GM21737 (cell line): ENCODE measurements around the gene OR4M1.
"Not testable (repeated sequence)": the region's sequence is repeated elsewhere in the genome, so short reads cannot be mapped to it uniquely, and the experiment has no call there.

Experiments used
- ATAC-seq: cut with Tn5 transposase; IDR thresholded peaks from one replicate; pipeline ENCODE4 v1.9.1; 2021; ENCODE audit warnings: mild to moderate bottlenecking, moderate library complexity; ENCODE audit not compliant: unreplicated experiment

OR4M1 gene

GRCh38 chr14:19773204-19773603 is at the start of gene OR4M1:
OR4M1 (plus strand) TSS chr14:19773504; CDS start chr14:19780323, 6,819 bp downstream.
- not testable (repeated sequence) for ATAC-seq

- ATAC-seq, result no peak
Measured at GRCh38 chr14:19729359-19729758, 43.9 kb upstream of the OR4M1 start.

- ATAC-seq, result no peak
Measured at GRCh38 chr14:19729763-19730162, 43.5 kb upstream of the OR4M1 start.

GRCh38 chr14:19733893-19734292 is 39.4 kb upstream of the OR4M1 start:
- ATAC-seq, result not testable (repeated sequence)

- no peak for ATAC-seq
Measured at GRCh38 chr14:19743256-19743655, 30.0 kb upstream of the OR4M1 start, which contains the start of gene OR4Q3. OR4Q3 (plus strand) TSS chr14:19743571.

- not testable (repeated sequence) for ATAC-seq
Measured at GRCh38 chr14:19752316-19752715, 21.0 kb upstream of the OR4M1 start.

GRCh38 chr14:19754172-19754571 is 19.1 kb upstream of the OR4M1 start:
- no peak for ATAC-seq

GRCh38 chr14:19771491-19771890 is 1.8 kb upstream of the OR4M1 start:
- not testable (repeated sequence) for ATAC-seq

GRCh38 chr14:19771895-19772430 is 1.3 kb upstream of the OR4M1 start:
- ATAC-seq, result no peak

- ATAC-seq, result not testable (repeated sequence)
Measured at GRCh38 chr14:19772454-19772853, 850 bp upstream of the OR4M1 start.

GRCh38 chr14:19775587-19775986 is 2.3 kb downstream of the OR4M1 start:
- no peak for ATAC-seq

- not testable (repeated sequence) for ATAC-seq
Measured at GRCh38 chr14:19785848-19786247, 12.5 kb downstream of the OR4M1 start.

- ATAC-seq, result not testable (repeated sequence)
Measured at GRCh38 chr14:19787318-19787717, 14.0 kb downstream of the OR4M1 start.

- ATAC-seq, result not testable (repeated sequence)
Measured at GRCh38 chr14:19788150-19788549, 14.8 kb downstream of the OR4M1 start.

GRCh38 chr14:19796520-19797108 is 23.3 kb downstream of the OR4M1 start:
- not testable (repeated sequence) for ATAC-seq

- ATAC-seq, result no peak
Measured at GRCh38 chr14:19799880-19800279, 26.6 kb downstream of the OR4M1 start.

- ATAC-seq, result no peak
Measured at GRCh38 chr14:19800282-19801117, 27.2 kb downstream of the OR4M1 start.

GRCh38 chr14:19801118-19801464 is 27.8 kb downstream of the OR4M1 start:
- no peak for ATAC-seq

GRCh38 chr14:19803470-19803869 is 30.2 kb downstream of the OR4M1 start, which contains the start of gene OR4N2:
OR4N2 (plus strand) TSS chr14:19803770; CDS start chr14:19827449, 23,679 bp downstream.
- ATAC-seq, result not testable (repeated sequence)

- not testable (repeated sequence) for ATAC-seq
Measured at GRCh38 chr14:19813171-19813920, 40.0 kb downstream of the OR4M1 start.

- ATAC-seq, result not testable (repeated sequence)
Measured at GRCh38 chr14:19819879-19820278, 46.6 kb downstream of the OR4M1 start.
